HEK293 (cell line): ENCODE measurements around the gene WRNIP1.

ENCODE experiments used
- CTCF ChIA-PET: fragments of 350-600 bp; formaldehyde crosslinking; extraction: SDS; loops from one replicate; lab custom pipeline; 2021; ENCODE audit warnings: antibody characterized with exemption; lab: Yijun Ruan, JAX
- POLR2A ChIA-PET: fragments of 300-600 bp; formaldehyde crosslinking; extraction: SDS; loops from one replicate; lab custom pipeline; 2020; ENCODE audit warnings: antibody characterized with exemption, inconsistent platforms; lab: Yijun Ruan, JAX
- H3K27ac ChIP-seq: fragments of 200-500 bp; sonication (Bioruptor generic); 2 replicates; pipeline ENCODE4 v1.5.1; 2014; ENCODE audit warnings: low read depth, low read length, control low read depth, inconsistent platforms; ENCODE audit errors: extremely low read depth
- H3K36me3 ChIP-seq, 2 experiments: fragments of 200-500 bp in 1 of 2; sonication (Bioruptor generic) in 1 of 2; 1 replicate in 1 of 2; 2 replicates in 1 of 2; pipeline ENCODE4 v1.5.1; 2014 to 2017; ENCODE audit warnings: inconsistent platforms in 2 of 2, low read length in 2 of 2; ENCODE audit not compliant: control insufficient read depth in 2 of 2, insufficient read depth in 1 of 2
- H3K4me1 ChIP-seq: fragments of 200-500 bp; sonication (Bioruptor generic); 2 replicates; pipeline ENCODE4 v1.5.1; 2014; ENCODE audit warnings: mild to moderate bottlenecking, low read length, inconsistent platforms; ENCODE audit not compliant: control insufficient read depth, insufficient read depth
- H3K4me3 ChIP-seq: 2 replicates; pipeline ENCODE4 v1.5.1; 2011; ENCODE audit warnings: low read depth, mild to moderate bottlenecking, control low read depth, low read length, moderate library complexity
- H3K9me3 ChIP-seq: fragments of 200-500 bp; sonication (Bioruptor generic); 2 replicates; pipeline ENCODE4 v1.5.1; 2014; ENCODE audit warnings: low read depth, low read length, inconsistent platforms; ENCODE audit not compliant: control insufficient read depth, insufficient read depth
- FEZF1 ChIP-seq: fragments of 450-650 bp; formaldehyde crosslinking; IDR thresholded peaks from 2 replicates; pipeline ENCODE4 v1.5.1; 2016; ENCODE audit warnings: missing biosample characterization, missing genetic modification characterization
- GLIS1 ChIP-seq: fragments of 450-650 bp; formaldehyde crosslinking; IDR thresholded peaks from 2 replicates; pipeline ENCODE4 v1.5.1; 2016; ENCODE audit warnings: missing biosample characterization, missing genetic modification characterization
- OSR2 ChIP-seq: fragments of 450-650 bp; formaldehyde crosslinking; IDR thresholded peaks from 2 replicates; pipeline ENCODE4 v1.5.1; 2016; ENCODE audit warnings: missing biosample characterization, missing genetic modification characterization
- SALL2 ChIP-seq: fragments of 450-650 bp; formaldehyde crosslinking; IDR thresholded peaks from 2 replicates; pipeline ENCODE4 v1.5.0; 2017; ENCODE audit warnings: missing biosample characterization, mild to moderate bottlenecking, missing genetic modification characterization, borderline replicate concordance
- ZBTB17 ChIP-seq: fragments of 450-650 bp; formaldehyde crosslinking; IDR thresholded peaks from 2 replicates; pipeline ENCODE4 v1.5.1; 2016; ENCODE audit warnings: missing biosample characterization, missing genetic modification characterization
- ZIC2 ChIP-seq: fragments of 450-650 bp; formaldehyde crosslinking; IDR thresholded peaks from 2 replicates; pipeline ENCODE4 v1.5.1; 2016; ENCODE audit warnings: missing biosample characterization, missing genetic modification characterization
- ZNF121 ChIP-seq: fragments of 450-650 bp; formaldehyde crosslinking; IDR thresholded peaks from 2 replicates; pipeline ENCODE4 v1.5.1; 2016; ENCODE audit warnings: missing biosample characterization, missing genetic modification characterization
- ZNF133 ChIP-seq: fragments of 450-650 bp; formaldehyde crosslinking; IDR thresholded peaks from 2 replicates; pipeline ENCODE4 v1.5.1; 2016; ENCODE audit warnings: missing biosample characterization, missing genetic modification characterization
- ZNF23 ChIP-seq: fragments of 450-650 bp; formaldehyde crosslinking; IDR thresholded peaks from 2 replicates; pipeline ENCODE4 v1.5.1; 2016; ENCODE audit warnings: missing biosample characterization, missing genetic modification characterization, borderline replicate concordance
- ZNF335 ChIP-seq: fragments of 450-650 bp; formaldehyde crosslinking; conservative IDR thresholded peaks from 2 replicates; pipeline ENCODE4 v1.5.1; 2016; ENCODE audit warnings: missing biosample characterization, missing genetic modification characterization
- ZNF426 ChIP-seq: fragments of 450-650 bp; formaldehyde crosslinking; IDR thresholded peaks from 2 replicates; pipeline ENCODE4 v1.5.1; 2017; ENCODE audit warnings: missing biosample characterization, missing genetic modification characterization, mild to moderate bottlenecking, inconsistent platforms, moderate library complexity
- ZNF501 ChIP-seq: fragments of 450-650 bp; formaldehyde crosslinking; IDR thresholded peaks from 2 replicates; pipeline ENCODE4 v1.5.1; 2016; ENCODE audit warnings: missing biosample characterization, missing genetic modification characterization
- ZNF600 ChIP-seq: fragments of 450-650 bp; formaldehyde crosslinking; IDR thresholded peaks from 2 replicates; pipeline ENCODE4 v1.5.1; 2016; ENCODE audit warnings: missing biosample characterization, missing genetic modification characterization
- ZNF610 ChIP-seq: fragments of 450-650 bp; formaldehyde crosslinking; IDR thresholded peaks from 2 replicates; pipeline ENCODE4 v1.5.1; 2016; ENCODE audit warnings: missing biosample characterization, missing genetic modification characterization, borderline replicate concordance
- ZNF626 ChIP-seq: fragments of 450-650 bp; sonication (Bioruptor Pico); formaldehyde crosslinking; IDR thresholded peaks from 2 replicates; pipeline ENCODE4 v1.5.1; 2018; ENCODE audit warnings: missing biosample characterization, missing genetic modification characterization, inconsistent platforms
- ZNF629 ChIP-seq: fragments of 450-650 bp; formaldehyde crosslinking; IDR thresholded peaks from 2 replicates; pipeline ENCODE4 v1.5.1; 2017; ENCODE audit warnings: missing biosample characterization, missing genetic modification characterization
- ZNF664 ChIP-seq: fragments of 450-650 bp; formaldehyde crosslinking; IDR thresholded peaks from 2 replicates; pipeline ENCODE4 v1.5.1; 2016; ENCODE audit warnings: missing biosample characterization, missing genetic modification characterization
- ZNF76 ChIP-seq: fragments of 450-650 bp; formaldehyde crosslinking; IDR thresholded peaks from 2 replicates; pipeline ENCODE4; 2016; ENCODE audit warnings: low read depth, missing biosample characterization, missing genetic modification characterization, borderline replicate concordance
- TF ChIP-seq, protein P1 (sequence below): IDR thresholded peaks from 2 replicates; pipeline ENCODE4 v1.6.1; 2011; ENCODE audit warnings: mild to moderate bottlenecking, low read depth, low read length, borderline replicate concordance
- TF ChIP-seq, protein P2 (sequence below): fragments of 450-650 bp; formaldehyde crosslinking; IDR thresholded peaks from 2 replicates; pipeline ENCODE4 v1.5.1; 2016; ENCODE audit warnings: missing biosample characterization, missing genetic modification characterization
- TF ChIP-seq, protein P3 (sequence below): fragments of 450-650 bp; formaldehyde crosslinking; IDR thresholded peaks from 2 replicates; pipeline ENCODE4 v1.5.1; 2017; ENCODE audit warnings: missing biosample characterization, missing genetic modification characterization
- TF ChIP-seq, protein P4 (sequence below): fragments of 450-650 bp; formaldehyde crosslinking; IDR thresholded peaks from 2 replicates; pipeline ENCODE4 v1.5.1; 2016; ENCODE audit warnings: missing biosample characterization, missing genetic modification characterization
- TF ChIP-seq, protein P5 (sequence below): fragments of 450-650 bp; formaldehyde crosslinking; IDR thresholded peaks from 2 replicates; pipeline ENCODE4 v1.5.1; 2017; ENCODE audit warnings: missing biosample characterization, missing genetic modification characterization

The WRNIP1 gene

DNA sequence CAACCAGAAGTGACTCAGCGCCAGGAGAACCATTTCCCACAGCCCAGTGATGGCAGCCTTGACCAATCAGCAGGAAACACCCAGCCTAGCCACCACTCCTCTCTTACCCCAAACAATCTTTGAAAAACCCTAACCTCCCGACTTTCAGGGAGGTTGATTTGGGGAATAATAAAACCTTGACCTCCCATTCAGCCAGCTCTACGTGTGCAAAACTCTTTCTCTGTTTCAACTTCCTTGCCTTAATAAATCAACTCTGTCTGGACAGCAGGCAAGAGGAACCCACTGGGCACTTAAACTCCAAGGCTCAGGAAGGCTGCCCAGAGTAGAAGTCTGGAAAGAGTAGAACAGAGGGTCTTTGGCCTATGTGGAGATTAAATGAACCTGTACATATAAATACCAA lies 41.5 kb downstream of the WRNIP1 start:
- no peak for TF ChIP-seq ZNF121 (tag by site-specific recombination)
- TF ChIP-seq, protein P1, sequence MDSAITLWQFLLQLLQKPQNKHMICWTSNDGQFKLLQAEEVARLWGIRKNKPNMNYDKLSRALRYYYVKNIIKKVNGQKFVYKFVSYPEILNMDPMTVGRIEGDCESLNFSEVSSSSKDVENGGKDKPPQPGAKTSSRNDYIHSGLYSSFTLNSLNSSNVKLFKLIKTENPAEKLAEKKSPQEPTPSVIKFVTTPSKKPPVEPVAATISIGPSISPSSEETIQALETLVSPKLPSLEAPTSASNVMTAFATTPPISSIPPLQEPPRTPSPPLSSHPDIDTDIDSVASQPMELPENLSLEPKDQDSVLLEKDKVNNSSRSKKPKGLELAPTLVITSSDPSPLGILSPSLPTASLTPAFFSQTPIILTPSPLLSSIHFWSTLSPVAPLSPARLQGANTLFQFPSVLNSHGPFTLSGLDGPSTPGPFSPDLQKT = no peak
- no peaks in the 10 kb centered on the region for H3K9me3 ChIP-seq
- ChIA-PET CTCF (interaction anchor here (1.0 to 1.6 kb wide), 2 partner anchors 40 to 146 kb away, joined by 3 to 5 read pairs; no protein-coding TSS in a partner anchor), POLR2A (no interaction called here)
- H3K27ac ChIP-seq = no peak overlapping the region
- H3K4me3 ChIP-seq = no peak overlapping the region
- H3K36me3 ChIP-seq = no peaks in the 10 kb centered on the region
- no peaks in the 10 kb centered on the region; the same call in 1 of the 2 replicates for H3K4me1 ChIP-seq

DNA sequence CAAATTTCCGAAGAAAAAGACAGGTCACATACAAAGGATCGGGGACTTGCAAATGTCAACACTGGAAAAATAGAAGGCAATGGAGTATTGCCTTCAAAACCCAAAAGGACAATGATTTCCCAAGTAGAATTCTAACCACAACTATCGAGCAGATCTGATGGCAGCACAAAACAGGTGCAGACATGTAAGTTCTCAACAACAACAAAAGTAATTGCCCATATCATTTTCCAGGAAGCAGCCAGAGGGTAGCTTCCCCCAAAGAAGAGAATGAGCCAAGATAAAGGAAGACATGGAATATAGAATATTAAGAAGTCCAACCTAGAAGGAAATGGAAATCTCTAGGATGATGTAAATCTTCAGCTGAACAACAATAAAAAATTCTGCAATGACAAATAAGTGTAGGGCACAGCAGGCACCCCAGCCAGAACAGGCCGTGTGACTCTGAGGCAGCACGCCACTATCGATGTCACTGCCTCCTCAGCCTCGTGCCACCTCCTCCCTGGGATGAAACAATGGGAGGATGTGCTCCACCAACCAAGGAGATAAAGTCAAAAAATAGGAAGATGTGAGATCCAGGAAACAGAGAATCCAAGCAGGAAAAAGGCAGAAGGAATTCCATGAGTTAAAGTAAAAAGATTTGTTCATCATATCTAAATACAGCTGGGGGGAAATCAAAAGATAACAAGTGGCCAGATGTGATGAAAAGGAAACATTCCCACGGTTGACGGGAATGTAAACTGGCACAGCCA lies 42.3 kb downstream of the WRNIP1 start:
- no peaks in the 10 kb centered on the region for H3K9me3 ChIP-seq
- H3K4me1 ChIP-seq = no peaks in the 10 kb centered on the region; the same call in 1 of the 2 replicates
- TF ChIP-seq SALL2 (tag by site-specific recombination) (no peak), ZNF335 (tag by site-specific recombination) (peak; percentile 44), ZNF133 (tag by site-specific recombination) (no peak), ZNF626 (no peak), ZNF600 (peak; percentile 87), ZNF629 (peak; percentile 27; the same call in 1 of the 2 replicates), ZNF76 (no peak), ZNF426 (tag by site-specific recombination) (no peak), ZNF664 (tag by site-specific recombination) (no peak), FEZF1 (tag by site-specific recombination) (peak; percentile 65; the same call in 1 of the 2 replicates), ZIC2 (tag by site-specific recombination) (peak; percentile 66; the same call in 1 of the 2 replicates), ZNF610 (tag by site-specific recombination) (0 out of 2 replicates have a peak, but pooled peaks have one; percentile 18), ZNF23 (tag by site-specific recombination) (no peak), ZNF501 (tag by site-specific recombination) (no peak), GLIS1 (tag by site-specific recombination) (no peak), OSR2 (tag by site-specific recombination) (peak; percentile 77), ZBTB17 (peak; percentile 50; the same call in 1 of the 2 replicates)
- TF ChIP-seq, protein P2, sequence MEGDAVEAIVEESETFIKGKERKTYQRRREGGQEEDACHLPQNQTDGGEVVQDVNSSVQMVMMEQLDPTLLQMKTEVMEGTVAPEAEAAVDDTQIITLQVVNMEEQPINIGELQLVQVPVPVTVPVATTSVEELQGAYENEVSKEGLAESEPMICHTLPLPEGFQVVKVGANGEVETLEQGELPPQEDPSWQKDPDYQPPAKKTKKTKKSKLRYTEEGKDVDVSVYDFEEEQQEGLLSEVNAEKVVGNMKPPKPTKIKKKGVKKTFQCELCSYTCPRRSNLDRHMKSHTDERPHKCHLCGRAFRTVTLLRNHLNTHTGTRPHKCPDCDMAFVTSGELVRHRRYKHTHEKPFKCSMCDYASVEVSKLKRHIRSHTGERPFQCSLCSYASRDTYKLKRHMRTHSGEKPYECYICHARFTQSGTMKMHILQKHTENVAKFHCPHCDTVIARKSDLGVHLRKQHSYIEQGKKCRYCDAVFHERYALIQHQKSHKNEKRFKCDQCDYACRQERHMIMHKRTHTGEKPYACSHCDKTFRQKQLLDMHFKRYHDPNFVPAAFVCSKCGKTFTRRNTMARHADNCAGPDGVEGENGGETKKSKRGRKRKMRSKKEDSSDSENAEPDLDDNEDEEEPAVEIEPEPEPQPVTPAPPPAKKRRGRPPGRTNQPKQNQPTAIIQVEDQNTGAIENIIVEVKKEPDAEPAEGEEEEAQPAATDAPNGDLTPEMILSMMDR (tag by site-specific recombination) = no peak
- TF ChIP-seq, protein P3, sequence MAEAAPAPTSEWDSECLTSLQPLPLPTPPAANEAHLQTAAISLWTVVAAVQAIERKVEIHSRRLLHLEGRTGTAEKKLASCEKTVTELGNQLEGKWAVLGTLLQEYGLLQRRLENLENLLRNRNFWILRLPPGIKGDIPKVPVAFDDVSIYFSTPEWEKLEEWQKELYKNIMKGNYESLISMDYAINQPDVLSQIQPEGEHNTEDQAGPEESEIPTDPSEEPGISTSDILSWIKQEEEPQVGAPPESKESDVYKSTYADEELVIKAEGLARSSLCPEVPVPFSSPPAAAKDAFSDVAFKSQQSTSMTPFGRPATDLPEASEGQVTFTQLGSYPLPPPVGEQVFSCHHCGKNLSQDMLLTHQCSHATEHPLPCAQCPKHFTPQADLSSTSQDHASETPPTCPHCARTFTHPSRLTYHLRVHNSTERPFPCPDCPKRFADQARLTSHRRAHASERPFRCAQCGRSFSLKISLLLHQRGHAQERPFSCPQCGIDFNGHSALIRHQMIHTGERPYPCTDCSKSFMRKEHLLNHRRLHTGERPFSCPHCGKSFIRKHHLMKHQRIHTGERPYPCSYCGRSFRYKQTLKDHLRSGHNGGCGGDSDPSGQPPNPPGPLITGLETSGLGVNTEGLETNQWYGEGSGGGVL (tag by site-specific recombination) = no peak
- TF ChIP-seq, protein P4, sequence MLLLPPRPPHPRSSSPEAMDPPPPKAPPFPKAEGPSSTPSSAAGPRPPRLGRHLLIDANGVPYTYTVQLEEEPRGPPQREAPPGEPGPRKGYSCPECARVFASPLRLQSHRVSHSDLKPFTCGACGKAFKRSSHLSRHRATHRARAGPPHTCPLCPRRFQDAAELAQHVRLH (tag by site-specific recombination) = no peak
- TF ChIP-seq, protein P5, sequence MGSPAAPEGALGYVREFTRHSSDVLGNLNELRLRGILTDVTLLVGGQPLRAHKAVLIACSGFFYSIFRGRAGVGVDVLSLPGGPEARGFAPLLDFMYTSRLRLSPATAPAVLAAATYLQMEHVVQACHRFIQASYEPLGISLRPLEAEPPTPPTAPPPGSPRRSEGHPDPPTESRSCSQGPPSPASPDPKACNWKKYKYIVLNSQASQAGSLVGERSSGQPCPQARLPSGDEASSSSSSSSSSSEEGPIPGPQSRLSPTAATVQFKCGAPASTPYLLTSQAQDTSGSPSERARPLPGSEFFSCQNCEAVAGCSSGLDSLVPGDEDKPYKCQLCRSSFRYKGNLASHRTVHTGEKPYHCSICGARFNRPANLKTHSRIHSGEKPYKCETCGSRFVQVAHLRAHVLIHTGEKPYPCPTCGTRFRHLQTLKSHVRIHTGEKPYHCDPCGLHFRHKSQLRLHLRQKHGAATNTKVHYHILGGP (tag by site-specific recombination) = 0 out of 2 replicates have a peak, but pooled peaks have one; percentile 14
- TF ChIP-seq, all 188 proteins: peak for 9
- H3K36me3 ChIP-seq = no peaks in the 10 kb centered on the region
- no peak overlapping the region for H3K4me3 ChIP-seq
- ChIA-PET CTCF (interaction anchor here (0.8 to 1.6 kb wide), 3 partner anchors 16 to 145 kb away, joined by 4 to 6 read pairs (median 5); no protein-coding TSS in a partner anchor), POLR2A (no interaction called here)
- H3K27ac ChIP-seq = no peak overlapping the region
